Measurements from ENCODE around the gene IRAK4. TPM values are rescaled to one million over a fixed set of nuclear protein-coding genes. Genes with fewer than 3 reads are reported as not detected.

IRAK4 gene
- total RNA-seq, 1 donor from 2014 or later = 23.6 TPM

DNA sequence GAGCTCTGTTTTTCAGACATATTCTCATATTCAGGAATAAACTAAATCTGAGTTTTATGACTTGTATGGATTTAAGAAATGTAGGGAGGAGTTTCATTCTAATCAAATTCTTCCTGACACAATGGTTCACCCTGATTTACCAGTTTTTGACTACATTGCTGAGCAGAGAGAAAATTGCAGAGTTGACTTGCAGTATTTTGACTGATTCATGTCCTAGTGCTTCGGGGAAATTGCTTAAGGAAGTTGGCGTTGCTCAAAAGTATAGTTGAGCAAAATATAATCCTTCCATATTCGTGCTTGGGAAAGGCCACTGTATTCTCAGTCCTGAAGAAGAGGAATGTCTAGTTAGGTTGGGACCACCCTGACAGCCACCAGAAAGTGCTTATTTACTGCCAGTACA lies 48.6 kb downstream of the IRAK4 start:
- H3K36me3 ChIP-seq = no peaks in the 10 kb centered on the region
- no peaks in the 10 kb centered on the region for H3K27me3 ChIP-seq
- Mint-ChIP-seq H3K27me3 (ENCODE audit: insufficient read depth, low read depth) (peaks cover 3% of the 10 kb centered on the region), H3K4me3 (peak overlapping the region; percentile 100), H3K9me3 (no peaks in the 10 kb centered on the region), H3K27ac (peak overlapping the region; percentile 50), H3K4me1 (peaks cover 22% of the 10 kb centered on the region), H3K36me3 (peaks cover 2% of the 10 kb centered on the region)
- no peaks in the 10 kb centered on the region for H4K20me1 ChIP-seq (ENCODE audit: low read depth)
- no peak overlapping the region for H3K4me3 ChIP-seq
- H3K9ac ChIP-seq = no peak overlapping the region
- TF ChIP-seq, protein P1, sequence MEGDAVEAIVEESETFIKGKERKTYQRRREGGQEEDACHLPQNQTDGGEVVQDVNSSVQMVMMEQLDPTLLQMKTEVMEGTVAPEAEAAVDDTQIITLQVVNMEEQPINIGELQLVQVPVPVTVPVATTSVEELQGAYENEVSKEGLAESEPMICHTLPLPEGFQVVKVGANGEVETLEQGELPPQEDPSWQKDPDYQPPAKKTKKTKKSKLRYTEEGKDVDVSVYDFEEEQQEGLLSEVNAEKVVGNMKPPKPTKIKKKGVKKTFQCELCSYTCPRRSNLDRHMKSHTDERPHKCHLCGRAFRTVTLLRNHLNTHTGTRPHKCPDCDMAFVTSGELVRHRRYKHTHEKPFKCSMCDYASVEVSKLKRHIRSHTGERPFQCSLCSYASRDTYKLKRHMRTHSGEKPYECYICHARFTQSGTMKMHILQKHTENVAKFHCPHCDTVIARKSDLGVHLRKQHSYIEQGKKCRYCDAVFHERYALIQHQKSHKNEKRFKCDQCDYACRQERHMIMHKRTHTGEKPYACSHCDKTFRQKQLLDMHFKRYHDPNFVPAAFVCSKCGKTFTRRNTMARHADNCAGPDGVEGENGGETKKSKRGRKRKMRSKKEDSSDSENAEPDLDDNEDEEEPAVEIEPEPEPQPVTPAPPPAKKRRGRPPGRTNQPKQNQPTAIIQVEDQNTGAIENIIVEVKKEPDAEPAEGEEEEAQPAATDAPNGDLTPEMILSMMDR (IDR thresholded peaks at IDR 0.05) = no peak
- TF ChIP-seq EZH2 (IDR thresholded peaks at IDR 0.05) (no peak), EZH2phosphoT487 (IDR thresholded peaks at IDR 0.05) (no peak)
- peak overlapping the region; percentile 94 for H2AFZ ChIP-seq (replicated peaks)
- no peak for DNase-seq (ENCODE audit: low spot score)
- H3K4me2 ChIP-seq = peak overlapping the region; percentile 91
- H3K9me3 ChIP-seq (ENCODE audit: low read depth) = no peaks in the 10 kb centered on the region
- peaks cover 37% of the 10 kb centered on the region for H3K79me2 ChIP-seq (ENCODE audit: low read depth)
- no peak overlapping the region for H3K27ac ChIP-seq
- peaks cover 18% of the 10 kb centered on the region for H3F3A ChIP-seq (ENCODE audit: low read depth)
- H3K4me1 ChIP-seq = peaks cover 10% of the 10 kb centered on the region

DNA sequence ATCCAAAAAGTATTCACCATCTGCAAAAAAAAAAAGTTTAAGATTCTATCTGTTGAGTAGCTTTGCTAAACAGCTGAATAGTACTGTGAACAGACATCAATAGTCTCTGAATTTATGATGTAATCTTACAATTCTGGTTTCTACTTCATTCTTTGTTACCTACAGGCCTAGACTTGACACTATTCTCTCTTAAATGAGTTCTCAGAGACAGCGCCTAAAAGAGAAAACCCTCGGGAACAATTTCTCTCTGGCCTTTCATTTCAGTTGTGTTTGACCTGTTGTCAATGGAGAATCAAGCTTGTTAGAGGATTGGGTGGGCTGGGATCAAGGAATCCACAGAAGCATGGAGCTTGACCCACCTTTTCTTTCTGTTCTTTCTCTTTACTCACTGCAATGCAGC lies 53.3 kb downstream of the IRAK4 start:
- H2AFZ ChIP-seq (replicated peaks) = no peak overlapping the region
- no peak for DNase-seq (ENCODE audit: low spot score)
- H3F3A ChIP-seq (ENCODE audit: low read depth) = peaks cover 3% of the 10 kb centered on the region
- Mint-ChIP-seq H3K4me1 (peaks cover 5% of the 10 kb centered on the region), H3K27ac (no peak overlapping the region), H3K27me3 (ENCODE audit: insufficient read depth, low read depth) (no peaks in the 10 kb centered on the region), H3K9me3 (no peaks in the 10 kb centered on the region), H3K4me3 (no peak overlapping the region), H3K36me3 (no peaks in the 10 kb centered on the region)
- no peaks in the 10 kb centered on the region for H4K20me1 ChIP-seq (ENCODE audit: low read depth)
- no peaks in the 10 kb centered on the region for H3K27me3 ChIP-seq
- no peak overlapping the region for H3K9ac ChIP-seq
- no peaks in the 10 kb centered on the region for H3K36me3 ChIP-seq
- no peak overlapping the region for H3K4me3 ChIP-seq
- no peaks in the 10 kb centered on the region for H3K79me2 ChIP-seq (ENCODE audit: low read depth)
- H3K4me1 ChIP-seq = no peaks in the 10 kb centered on the region
- no peak overlapping the region for H3K27ac ChIP-seq
- no peak for TF ChIP-seq EZH2 (IDR thresholded peaks at IDR 0.05)
- no peak for TF ChIP-seq EZH2phosphoT487 (IDR thresholded peaks at IDR 0.05)
- TF ChIP-seq, protein P1 (IDR thresholded peaks at IDR 0.05) = no peak
- no peaks in the 10 kb centered on the region for H3K9me3 ChIP-seq (ENCODE audit: low read depth)
- H3K4me2 ChIP-seq = no peak overlapping the region

DNA sequence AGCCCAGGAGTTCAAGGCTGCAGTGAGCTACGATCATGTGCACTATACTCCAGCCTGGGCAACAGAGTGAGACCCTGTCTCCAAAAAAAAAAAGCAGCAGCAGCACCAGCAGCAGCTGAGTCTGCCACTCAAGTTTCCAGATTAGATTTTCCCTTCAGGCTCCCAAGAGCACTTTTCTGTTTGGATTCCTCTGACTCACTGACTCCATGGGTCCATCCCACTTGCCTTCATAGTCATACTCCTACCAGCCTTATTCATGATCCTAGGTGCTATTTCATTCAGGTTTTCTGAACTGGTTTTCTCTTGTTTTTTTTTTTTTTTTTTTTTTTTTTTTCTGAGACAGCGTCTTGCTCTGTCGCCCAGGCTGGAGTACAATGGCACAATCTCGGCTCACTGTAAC lies 54.2 kb downstream of the IRAK4 start:
- Histone ChIP-seq H3K9ac (no peak overlapping the region), H3K27ac (no peak overlapping the region), H3K4me1 (no peaks in the 10 kb centered on the region), H3K27me3 (no peaks in the 10 kb centered on the region), H3K4me3 (no peak overlapping the region), H3K36me3 (no peaks in the 10 kb centered on the region), H3K9me3 (ENCODE audit: low read depth) (no peaks in the 10 kb centered on the region), H3K4me2 (no peak overlapping the region), H4K20me1 (ENCODE audit: low read depth) (no peaks in the 10 kb centered on the region), H3K79me2 (ENCODE audit: low read depth) (no peaks in the 10 kb centered on the region), H3F3A (ENCODE audit: low read depth) (no peaks in the 10 kb centered on the region), H2AFZ (replicated peaks) (no peak overlapping the region)
- TF ChIP-seq EZH2 (IDR thresholded peaks at IDR 0.05) (no peak), EZH2phosphoT487 (IDR thresholded peaks at IDR 0.05) (no peak)
- TF ChIP-seq, protein P1 (IDR thresholded peaks at IDR 0.05) = no peak
- H3K4me1 Mint-ChIP-seq = no peaks in the 10 kb centered on the region
- H3K4me3 Mint-ChIP-seq = no peak overlapping the region
- DNase-seq (ENCODE audit: low spot score) = no peak
- no peaks in the 10 kb centered on the region for H3K9me3 Mint-ChIP-seq
- no peaks in the 10 kb centered on the region for H3K36me3 Mint-ChIP-seq
- no peaks in the 10 kb centered on the region for H3K27me3 Mint-ChIP-seq (ENCODE audit: insufficient read depth, low read depth)
- no peak overlapping the region for H3K27ac Mint-ChIP-seq

Data from neural progenitor cell (in vitro differentiated cells).